ENCODE data around the gene ABCC4. TPM values are rescaled to one million over a fixed set of nuclear protein-coding genes. Genes with fewer than 3 reads are reported as not detected.

The ABCC4 gene
- total and polyA plus RNA-seq, 2 experiments from 2014 or later = 4.3 to 12.2 TPM

DNA sequence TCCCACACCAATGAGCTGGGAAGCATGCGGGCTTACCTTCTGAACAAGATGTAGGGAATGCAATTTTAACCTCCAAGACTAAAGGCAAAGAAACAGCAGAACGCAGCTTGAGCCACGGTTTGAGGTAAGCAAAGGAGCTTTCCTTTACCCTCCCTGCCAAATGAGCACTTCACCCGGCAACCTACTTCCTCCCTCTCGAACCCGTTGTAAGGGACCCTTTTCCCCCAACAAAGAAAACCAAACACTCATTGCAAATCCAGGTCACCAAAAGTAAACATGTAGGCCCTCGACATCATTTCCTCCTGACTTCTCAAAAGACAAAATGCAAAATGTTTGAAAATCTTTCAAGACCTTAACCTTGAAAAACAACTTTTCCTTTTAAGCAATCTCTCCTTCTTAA, 65.3 kb downstream of the ABCC4 start:
- H3K4me1 ChIP-seq (ENCODE audit: insufficient read depth) = 0 out of 2 replicates have a peak, but pooled peaks cover 4% of the 10 kb centered on the region
- TF ChIP-seq, protein P1, sequence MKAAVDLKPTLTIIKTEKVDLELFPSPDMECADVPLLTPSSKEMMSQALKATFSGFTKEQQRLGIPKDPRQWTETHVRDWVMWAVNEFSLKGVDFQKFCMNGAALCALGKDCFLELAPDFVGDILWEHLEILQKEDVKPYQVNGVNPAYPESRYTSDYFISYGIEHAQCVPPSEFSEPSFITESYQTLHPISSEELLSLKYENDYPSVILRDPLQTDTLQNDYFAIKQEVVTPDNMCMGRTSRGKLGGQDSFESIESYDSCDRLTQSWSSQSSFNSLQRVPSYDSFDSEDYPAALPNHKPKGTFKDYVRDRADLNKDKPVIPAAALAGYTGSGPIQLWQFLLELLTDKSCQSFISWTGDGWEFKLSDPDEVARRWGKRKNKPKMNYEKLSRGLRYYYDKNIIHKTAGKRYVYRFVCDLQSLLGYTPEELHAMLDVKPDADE (IDR thresholded peaks at IDR 0.05) = no peak
- H4K20me1 ChIP-seq (replicated peaks; ENCODE audit: insufficient read depth) = no peaks in the 10 kb centered on the region; the same call in 1 of the 2 replicates
- Mint-ChIP-seq H3K27me3 (ENCODE audit: insufficient read depth, low read depth, poor library complexity) (no peaks in the 10 kb centered on the region), H3K36me3 (ENCODE audit: low read depth) (no peaks in the 10 kb centered on the region), H3K9me3 (no peaks in the 10 kb centered on the region), H3K4me3 (no peak overlapping the region), H3K27ac (peak overlapping the region; percentile 54; the same call in 1 of the 2 replicates), H3K4me1 (peaks cover 7% of the 10 kb centered on the region)
- ATAC-seq (no peak), DNase-seq (ENCODE audit: low spot score) (peak; percentile 4)
- H3F3A ChIP-seq (replicated peaks; ENCODE audit: low read depth) = no peaks in the 10 kb centered on the region
- 0 out of 2 replicates have a peak, but pooled peaks cover 3% of the 10 kb centered on the region for H3K9me2 ChIP-seq (ENCODE audit: insufficient read depth)
- no peaks in the 10 kb centered on the region for H3K36me3 ChIP-seq (ENCODE audit: insufficient read depth)
- no peak overlapping the region for H3K4me3 ChIP-seq
- H2AFZ ChIP-seq = no peak overlapping the region
- H3K27me3 ChIP-seq (ENCODE audit: insufficient read depth) = no peaks in the 10 kb centered on the region
- H3K4me2 ChIP-seq = no peak overlapping the region
- H3K79me2 ChIP-seq (replicated peaks; ENCODE audit: insufficient read depth) = no peaks in the 10 kb centered on the region
- H3K27ac ChIP-seq (ENCODE audit: low read depth) = no peak overlapping the region

DNA sequence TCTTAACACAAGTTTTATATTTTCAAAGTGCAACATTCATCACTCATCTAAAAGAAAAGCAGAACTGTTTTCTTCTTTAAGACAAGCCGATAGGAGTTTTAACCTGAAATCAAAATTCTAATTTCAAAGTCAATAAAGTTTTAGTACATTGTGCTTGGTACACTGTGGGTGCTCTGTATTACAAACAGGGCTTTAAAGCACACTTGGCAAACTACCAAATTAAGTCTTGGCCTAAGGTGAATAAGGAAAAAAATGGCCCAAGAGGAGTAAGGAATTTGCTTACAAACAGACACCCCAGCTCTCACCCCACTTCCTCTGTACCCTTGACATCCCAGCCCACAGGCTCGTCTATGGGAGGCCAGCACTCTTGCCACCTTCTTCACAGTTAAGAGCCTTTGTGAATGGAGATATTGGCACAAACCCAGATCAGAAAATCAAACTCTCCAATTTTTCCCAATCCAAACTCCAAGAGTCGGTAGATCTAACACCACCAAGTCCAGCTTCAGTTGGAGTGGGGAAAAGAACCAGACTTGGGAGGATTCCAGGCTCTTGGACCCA, 66.0 kb downstream of the ABCC4 start:
- Histone ChIP-seq H3K27ac (ENCODE audit: low read depth) (no peak overlapping the region), H2AFZ (no peak overlapping the region), H3K9me2 (ENCODE audit: insufficient read depth) (0 out of 2 replicates have a peak, but pooled peaks cover 3% of the 10 kb centered on the region), H3K4me1 (ENCODE audit: insufficient read depth) (0 out of 2 replicates have a peak, but pooled peaks cover 4% of the 10 kb centered on the region), H3K4me3 (no peak overlapping the region), H3K27me3 (ENCODE audit: insufficient read depth) (no peaks in the 10 kb centered on the region), H3F3A (replicated peaks; ENCODE audit: low read depth) (no peaks in the 10 kb centered on the region), H3K36me3 (ENCODE audit: insufficient read depth) (no peaks in the 10 kb centered on the region), H3K4me2 (no peak overlapping the region), H3K79me2 (replicated peaks; ENCODE audit: insufficient read depth) (no peaks in the 10 kb centered on the region), H4K20me1 (replicated peaks; ENCODE audit: insufficient read depth) (no peaks in the 10 kb centered on the region; the same call in 1 of the 2 replicates)
- no peaks in the 10 kb centered on the region for H3K27me3 Mint-ChIP-seq (ENCODE audit: insufficient read depth, low read depth, poor library complexity)
- no peak for DNase-seq (ENCODE audit: low spot score)
- no peaks in the 10 kb centered on the region for H3K36me3 Mint-ChIP-seq (ENCODE audit: low read depth)
- H3K9me3 Mint-ChIP-seq = no peaks in the 10 kb centered on the region
- no peak overlapping the region for H3K4me3 Mint-ChIP-seq
- ATAC-seq = no peak
- peaks cover 7% of the 10 kb centered on the region for H3K4me1 Mint-ChIP-seq
- peak overlapping the region; percentile 17; the same call in 1 of the 2 replicates for H3K27ac Mint-ChIP-seq
- TF ChIP-seq POLR2AphosphoS5 (IDR thresholded peaks at IDR 0.05; ENCODE audit: low read depth) (no peak), EZH2phosphoT487 (IDR thresholded peaks at IDR 0.05; ENCODE audit: unreplicated experiment) (no peak), STAT1 (IDR thresholded peaks at IDR 0.05; ENCODE audit: unreplicated experiment) (no peak), JUNB (IDR thresholded peaks at IDR 0.05; ENCODE audit: unreplicated experiment) (no peak), EZH2 (IDR thresholded peaks at IDR 0.05; ENCODE audit: low read depth, unreplicated experiment) (no peak), ZNF114 (CRISPR knock-in tag; IDR thresholded peaks at IDR 0.05) (no peak), CREB1 (CRISPR knock-in tag; IDR thresholded peaks at IDR 0.05; ENCODE audit: low read depth) (no peak), NANOG (IDR thresholded peaks at IDR 0.05; ENCODE audit: borderline replicate concordance) (no peak)
- TF ChIP-seq, protein P2, sequence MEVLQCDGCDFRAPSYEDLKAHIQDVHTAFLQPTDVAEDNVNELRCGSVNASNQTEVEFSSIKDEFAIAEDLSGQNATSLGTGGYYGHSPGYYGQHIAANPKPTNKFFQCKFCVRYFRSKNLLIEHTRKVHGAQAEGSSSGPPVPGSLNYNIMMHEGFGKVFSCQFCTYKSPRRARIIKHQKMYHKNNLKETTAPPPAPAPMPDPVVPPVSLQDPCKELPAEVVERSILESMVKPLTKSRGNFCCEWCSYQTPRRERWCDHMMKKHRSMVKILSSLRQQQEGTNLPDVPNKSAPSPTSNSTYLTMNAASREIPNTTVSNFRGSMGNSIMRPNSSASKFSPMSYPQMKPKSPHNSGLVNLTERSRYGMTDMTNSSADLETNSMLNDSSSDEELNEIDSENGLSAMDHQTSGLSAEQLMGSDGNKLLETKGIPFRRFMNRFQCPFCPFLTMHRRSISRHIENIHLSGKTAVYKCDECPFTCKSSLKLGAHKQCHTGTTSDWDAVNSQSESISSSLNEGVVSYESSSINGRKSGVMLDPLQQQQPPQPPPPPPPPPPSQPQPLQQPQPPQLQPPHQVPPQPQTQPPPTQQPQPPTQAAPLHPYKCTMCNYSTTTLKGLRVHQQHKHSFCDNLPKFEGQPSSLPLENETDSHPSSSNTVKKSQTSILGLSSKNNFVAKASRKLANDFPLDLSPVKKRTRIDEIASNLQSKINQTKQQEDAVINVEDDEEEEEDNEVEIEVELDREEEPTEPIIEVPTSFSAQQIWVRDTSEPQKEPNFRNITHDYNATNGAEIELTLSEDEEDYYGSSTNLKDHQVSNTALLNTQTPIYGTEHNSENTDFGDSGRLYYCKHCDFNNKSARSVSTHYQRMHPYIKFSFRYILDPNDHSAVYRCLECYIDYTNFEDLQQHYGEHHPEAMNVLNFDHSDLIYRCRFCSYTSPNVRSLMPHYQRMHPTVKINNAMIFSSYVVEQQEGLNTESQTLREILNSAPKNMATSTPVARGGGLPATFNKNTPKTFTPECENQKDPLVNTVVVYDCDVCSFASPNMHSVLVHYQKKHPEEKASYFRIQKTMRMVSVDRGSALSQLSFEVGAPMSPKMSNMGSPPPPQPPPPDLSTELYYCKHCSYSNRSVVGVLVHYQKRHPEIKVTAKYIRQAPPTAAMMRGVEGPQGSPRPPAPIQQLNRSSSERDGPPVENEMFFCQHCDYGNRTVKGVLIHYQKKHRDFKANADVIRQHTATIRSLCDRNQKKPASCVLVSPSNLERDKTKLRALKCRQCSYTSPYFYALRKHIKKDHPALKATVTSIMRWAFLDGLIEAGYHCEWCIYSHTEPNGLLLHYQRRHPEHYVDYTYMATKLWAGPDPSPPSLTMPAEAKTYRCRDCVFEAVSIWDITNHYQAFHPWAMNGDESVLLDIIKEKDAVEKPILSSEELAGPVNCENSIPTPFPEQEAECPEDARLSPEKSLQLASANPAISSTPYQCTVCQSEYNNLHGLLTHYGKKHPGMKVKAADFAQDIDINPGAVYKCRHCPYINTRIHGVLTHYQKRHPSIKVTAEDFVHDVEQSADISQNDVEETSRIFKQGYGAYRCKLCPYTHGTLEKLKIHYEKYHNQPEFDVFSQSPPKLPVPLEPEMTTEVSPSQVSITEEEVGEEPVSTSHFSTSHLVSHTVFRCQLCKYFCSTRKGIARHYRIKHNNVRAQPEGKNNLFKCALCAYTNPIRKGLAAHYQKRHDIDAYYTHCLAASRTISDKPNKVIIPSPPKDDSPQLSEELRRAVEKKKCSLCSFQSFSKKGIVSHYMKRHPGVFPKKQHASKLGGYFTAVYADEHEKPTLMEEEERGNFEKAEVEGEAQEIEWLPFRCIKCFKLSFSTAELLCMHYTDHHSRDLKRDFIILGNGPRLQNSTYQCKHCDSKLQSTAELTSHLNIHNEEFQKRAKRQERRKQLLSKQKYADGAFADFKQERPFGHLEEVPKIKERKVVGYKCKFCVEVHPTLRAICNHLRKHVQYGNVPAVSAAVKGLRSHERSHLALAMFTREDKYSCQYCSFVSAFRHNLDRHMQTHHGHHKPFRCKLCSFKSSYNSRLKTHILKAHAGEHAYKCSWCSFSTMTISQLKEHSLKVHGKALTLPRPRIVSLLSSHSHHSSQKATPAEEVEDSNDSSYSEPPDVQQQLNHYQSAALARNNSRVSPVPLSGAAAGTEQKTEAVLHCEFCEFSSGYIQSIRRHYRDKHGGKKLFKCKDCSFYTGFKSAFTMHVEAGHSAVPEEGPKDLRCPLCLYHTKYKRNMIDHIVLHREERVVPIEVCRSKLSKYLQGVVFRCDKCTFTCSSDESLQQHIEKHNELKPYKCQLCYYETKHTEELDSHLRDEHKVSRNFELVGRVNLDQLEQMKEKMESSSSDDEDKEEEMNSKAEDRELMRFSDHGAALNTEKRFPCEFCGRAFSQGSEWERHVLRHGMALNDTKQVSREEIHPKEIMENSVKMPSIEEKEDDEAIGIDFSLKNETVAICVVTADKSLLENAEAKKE (CRISPR knock-in tag; IDR thresholded peaks at IDR 0.05) = no peak
- TF ChIP-seq, protein P3, sequence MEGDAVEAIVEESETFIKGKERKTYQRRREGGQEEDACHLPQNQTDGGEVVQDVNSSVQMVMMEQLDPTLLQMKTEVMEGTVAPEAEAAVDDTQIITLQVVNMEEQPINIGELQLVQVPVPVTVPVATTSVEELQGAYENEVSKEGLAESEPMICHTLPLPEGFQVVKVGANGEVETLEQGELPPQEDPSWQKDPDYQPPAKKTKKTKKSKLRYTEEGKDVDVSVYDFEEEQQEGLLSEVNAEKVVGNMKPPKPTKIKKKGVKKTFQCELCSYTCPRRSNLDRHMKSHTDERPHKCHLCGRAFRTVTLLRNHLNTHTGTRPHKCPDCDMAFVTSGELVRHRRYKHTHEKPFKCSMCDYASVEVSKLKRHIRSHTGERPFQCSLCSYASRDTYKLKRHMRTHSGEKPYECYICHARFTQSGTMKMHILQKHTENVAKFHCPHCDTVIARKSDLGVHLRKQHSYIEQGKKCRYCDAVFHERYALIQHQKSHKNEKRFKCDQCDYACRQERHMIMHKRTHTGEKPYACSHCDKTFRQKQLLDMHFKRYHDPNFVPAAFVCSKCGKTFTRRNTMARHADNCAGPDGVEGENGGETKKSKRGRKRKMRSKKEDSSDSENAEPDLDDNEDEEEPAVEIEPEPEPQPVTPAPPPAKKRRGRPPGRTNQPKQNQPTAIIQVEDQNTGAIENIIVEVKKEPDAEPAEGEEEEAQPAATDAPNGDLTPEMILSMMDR (conservative IDR thresholded peaks at IDR 0.05; ENCODE audit: low read depth in 2 of 2) = no peak
- TF ChIP-seq, protein P1 (IDR thresholded peaks at IDR 0.05) = no peak
